IMR-90 (cell line): Measurements from ENCODE around the gene LGALS4. TPM values are rescaled to one million over a fixed set of nuclear protein-coding genes. Genes with fewer than 3 reads are reported as not detected.
"Not testable (repeated sequence)": the region's sequence is repeated elsewhere in the genome, so short reads cannot be mapped to it uniquely, and the experiment has no call there.

Experiments
- ATAC-seq: fragments of 200-7000 bp; cut with Tn5 transposase; 2 replicates; pipeline ENCODE4 v1.9.1; 2020; ENCODE audit warnings: low read depth, mild to moderate bottlenecking, moderate library complexity
- BruUV-seq: library from RNA; stranded (reverse); fragments of 400-500 nt; replicated peaks from 2 replicates; lab custom pipeline; 2021; lab: Mats Ljungman, UMichigan
- CTCF ChIA-PET: fragments of 300-600 bp; formaldehyde crosslinking; extraction: SDS; loops from one replicate; lab custom pipeline; 2021; ENCODE audit warnings: antibody characterized with exemption; lab: Yijun Ruan, JAX
- POLR2A ChIA-PET: fragments of 300-600 bp; sonication (Branson Sonifier 250); formaldehyde crosslinking; loops from one replicate; lab custom pipeline; 2022; ENCODE audit warnings: antibody characterized with exemption; ENCODE audit not compliant: unreplicated experiment; lab: Charles Lee
- DNase-seq: peaks from one replicate; pipeline ENCODE4 v3.0.0; 2013
- H2AFZ ChIP-seq: replicated peaks from 2 replicates; pipeline ENCODE3; 2013; ENCODE audit warnings: low read length, mild to moderate bottlenecking; ENCODE audit not compliant: poor library complexity
- H2AK5ac ChIP-seq: 2 replicates; pipeline ENCODE4 v1.6.1; 2013; ENCODE audit warnings: low read depth, low read length, inconsistent platforms
- H2AK9ac ChIP-seq: replicated peaks from 2 replicates; pipeline ENCODE3; 2013; ENCODE audit warnings: mild to moderate bottlenecking, low read depth, low read length, moderate library complexity; ENCODE audit not compliant: poor library complexity
- H2BK120ac ChIP-seq: 2 replicates; pipeline ENCODE4 v1.6.1; 2013; ENCODE audit warnings: low read depth, low read length, inconsistent platforms
- H2BK15ac ChIP-seq: 3 replicates; pipeline ENCODE4 v1.6.1; 2013; ENCODE audit warnings: low read depth, low read length, inconsistent platforms
- H2BK20ac ChIP-seq: 2 replicates; pipeline ENCODE4 v1.6.1; 2013; ENCODE audit warnings: low read depth, mild to moderate bottlenecking, inconsistent platforms, low read length, moderate library complexity
- H2BK5ac ChIP-seq: 2 replicates; pipeline ENCODE4 v1.6.1; 2013; ENCODE audit warnings: mild to moderate bottlenecking, low read depth, low read length, inconsistent platforms; ENCODE audit not compliant: poor library complexity, severe bottlenecking
- H3K14ac ChIP-seq: replicated peaks from 2 replicates; pipeline ENCODE4 v1.6.1; 2013; ENCODE audit warnings: low read depth, low read length, inconsistent platforms
- H3K18ac ChIP-seq: 2 replicates; pipeline ENCODE4 v1.6.1; 2013; ENCODE audit warnings: low read depth, low read length, control low read depth
- H3K23ac ChIP-seq: 2 replicates; pipeline ENCODE4 v1.6.1; 2013; ENCODE audit warnings: low read depth, low read length, inconsistent platforms
- H3K27ac ChIP-seq: 2 replicates; pipeline ENCODE4 v1.5.1; 2013; ENCODE audit warnings: mild to moderate bottlenecking, control low read depth, low read length; ENCODE audit not compliant: insufficient read depth
- H3K27me3 ChIP-seq: 2 replicates; pipeline ENCODE4 v1.6.1; 2013; ENCODE audit warnings: low read length; ENCODE audit not compliant: control insufficient read depth, insufficient read depth
- H3K36me3 ChIP-seq: 2 replicates; pipeline ENCODE4 v1.6.1; 2013; ENCODE audit warnings: low read length, mixed read lengths; ENCODE audit not compliant: control insufficient read depth, insufficient read depth
- H3K4ac ChIP-seq: 2 replicates; pipeline ENCODE4 v1.6.1; 2013; ENCODE audit warnings: low read depth, low read length, inconsistent platforms
- H3K4me1 ChIP-seq: 2 replicates; pipeline ENCODE4 v1.6.1; 2013; ENCODE audit warnings: low read length, mixed read lengths; ENCODE audit not compliant: control insufficient read depth, insufficient read depth
- H3K4me2 ChIP-seq: 2 replicates; pipeline ENCODE4 v1.6.1; 2013; ENCODE audit warnings: low read depth, mild to moderate bottlenecking, control low read depth, low read length, moderate library complexity
- H3K4me3 ChIP-seq: 2 replicates; pipeline ENCODE4 v1.5.1; 2013; ENCODE audit warnings: low read depth, mild to moderate bottlenecking, control low read depth, low read length, moderate library complexity; ENCODE audit not compliant: insufficient read depth
- H3K56ac ChIP-seq: 2 replicates; pipeline ENCODE4 v1.6.1; 2013; ENCODE audit warnings: low read length, inconsistent platforms; ENCODE audit not compliant: insufficient read depth; ENCODE audit errors: extremely low read depth
- H3K79me1 ChIP-seq, 2 experiments: 2 replicates each; pipeline ENCODE4 v1.6.1; 2013; ENCODE audit warnings: low read length in 2 of 2, inconsistent platforms in 1 of 2, low read depth in 1 of 2
- H3K9ac ChIP-seq: 2 replicates; pipeline ENCODE4 v1.6.1; 2013; ENCODE audit warnings: low read depth, low read length, control low read depth
- H3K9me1 ChIP-seq: 2 replicates; pipeline ENCODE4 v1.6.1; 2013; ENCODE audit warnings: low read length, inconsistent platforms; ENCODE audit not compliant: insufficient read depth
- H3K9me3 ChIP-seq: 2 replicates; pipeline ENCODE4 v1.6.1; 2013; ENCODE audit warnings: low read length; ENCODE audit not compliant: control insufficient read depth, insufficient read depth
- H4K20me1 ChIP-seq: 2 replicates; pipeline ENCODE4 v1.6.1; 2013; ENCODE audit warnings: low read length, inconsistent platforms; ENCODE audit not compliant: insufficient read depth
- H4K5ac ChIP-seq: 2 replicates; pipeline ENCODE4 v1.6.1; 2013; ENCODE audit warnings: mild to moderate bottlenecking, low read depth, low read length, control low read depth
- H4K8ac ChIP-seq, 2 experiments: 2 replicates each; pipeline ENCODE4 v1.6.1; 2013; ENCODE audit warnings: low read depth in 2 of 2, low read length in 2 of 2, control low read depth in 1 of 2, inconsistent platforms in 1 of 2
- H4K91ac ChIP-seq: 2 replicates; pipeline ENCODE4 v1.6.1; 2013; ENCODE audit warnings: low read depth, low read length, inconsistent platforms; ENCODE audit not compliant: insufficient read depth
- CHD1 ChIP-seq: IDR thresholded peaks from 2 replicates; pipeline ENCODE4 v1.6.1; 2012; ENCODE audit warnings: low read depth, low read length, improper control_type of control experiment
- CTCF ChIP-seq: conservative IDR thresholded peaks from 2 replicates; pipeline ENCODE4 v1.5.1; 2012; ENCODE audit warnings: mild to moderate bottlenecking, low read depth, low read length, improper control_type of control experiment
- FOS ChIP-seq: fragments of 150-350 bp; IDR thresholded peaks from 2 replicates; pipeline ENCODE4 v1.6.1; 2016; ENCODE audit warnings: low read depth, low read length
- MAZ ChIP-seq: IDR thresholded peaks from 2 replicates; pipeline ENCODE4 v1.6.1; 2012; ENCODE audit warnings: low read depth, mild to moderate bottlenecking, low read length, improper control_type of control experiment, moderate library complexity, borderline replicate concordance
- NFE2L2 ChIP-seq: fragments of 150-350 bp; IDR thresholded peaks from 2 replicates; pipeline ENCODE4 v1.6.1; 2016; ENCODE audit warnings: low read depth, mild to moderate bottlenecking, low read length
- POLR2A ChIP-seq: IDR thresholded peaks from 2 replicates; pipeline ENCODE4 v1.6.1; 2012; ENCODE audit warnings: mild to moderate bottlenecking, low read depth, low read length
- RAD21 ChIP-seq: IDR thresholded peaks from 2 replicates; pipeline ENCODE4 v1.6.1; 2012; ENCODE audit warnings: low read length, improper control_type of control experiment
- SMC3 ChIP-seq: fragments of 150-350 bp; IDR thresholded peaks from 2 replicates; pipeline ENCODE4 v1.6.1; 2016; ENCODE audit warnings: low read depth, mild to moderate bottlenecking, antibody characterized with exemption, low read length, moderate library complexity
- WGBS, 2 experiments: methylation state at CpG; one replicate each; pipeline versions ENCODE4 v1.1.5 to v1.1.7; 2013; ENCODE audit warnings: missing lambda C conversion rate in 2 of 2; ENCODE audit not compliant: insufficient read length in 1 of 2; ENCODE audit errors: extremely low coverage in 2 of 2; 5-methylcytosine and 5-hydroxymethylcytosine counted together
- dilution Hi-C: fragments of 300-500 bp; cut with HindIII; formaldehyde crosslinking; loops from one replicate; pipeline ENCODE4 v1.14.3; 2018; ENCODE audit warnings: low sequenced_read_pairs; ENCODE audit not compliant: unreplicated experiment
- in situ Hi-C: fragments of 300-500 bp; cut with MboI; formaldehyde crosslinking; loops from 3 replicates; pipeline ENCODE4 v1.14.3; 2019; ENCODE audit warnings: low sequenced_read_pairs, inconsistent platforms, mixed read lengths
- intact Hi-C: fragments of 100-400 bp; cut with micrococcal nuclease; formaldehyde crosslinking; loops from 2 replicates; pipeline ENCODE4 v1.10.0; 2022
- polyA plus RNA-seq, 3 experiments: library from polyadenylated mRNA; depleted of rRNA; stranded (reverse); fragments of >200 nt; gene quantifications; 2 replicates each; pipeline ENCODE4 v1.2.3, GENCODE V29; 2012; ENCODE audit warnings: low replicate concordance in 1 of 3
- total RNA-seq: library from RNA; depleted of rRNA; stranded (reverse); fragments of >200 nt; gene quantifications from 2 replicates; pipeline ENCODE4 v1.2.3, GENCODE V29; 2012

LGALS4 gene
- total and polyA plus RNA-seq, 2 of the 4 experiments (the other 2 are of a cell fraction), result 0.29 TPM; not detected in 1

GRCh38 chr19:38773469-38774177 lies 39.1 kb downstream of the LGALS4 start, which contains the start of gene LGALS7:
Gene LGALS7 (minus strand): TSS chr19:38773517. CDS start chr19:38773492, 25 bp downstream.
- H3K9ac ChIP-seq, result no peak within 1 kb of the TSS
- H4K8ac ChIP-seq, result no peak within 1 kb of the TSS
- no peaks in the 10 kb centered on the region for H3K79me1 ChIP-seq
- no peak within 1 kb of the TSS for H3K27ac ChIP-seq
- no peak for DNase-seq
- no peak within 1 kb of the TSS for H2BK5ac ChIP-seq
- H2AK9ac ChIP-seq, result no peak within 1 kb of the TSS
- H4K20me1 ChIP-seq, result no peaks in the 10 kb centered on the region
- no peak within 1 kb of the TSS for H2BK15ac ChIP-seq
- H3K27me3 ChIP-seq, result peaks cover under 1% of the 10 kb centered on the region; the same call in 1 of the 2 replicates
- CTCF ChIA-PET, result no interaction called here
- no peak within 1 kb of the TSS for H3K14ac ChIP-seq
- in situ Hi-C loops, result no loop called here
- no peak within 1 kb of the TSS for H4K91ac ChIP-seq
- dilution Hi-C loops, result no loop called here
- no peak within 1 kb of the TSS for H3K23ac ChIP-seq
- H4K5ac ChIP-seq, result no peak within 1 kb of the TSS
- 43% methylated on average over 2 of the region's 14 CpGs; no CpG with 5 or more reads in 1 of the 2 experiments for WGBS, 2 experiments
- H3K4ac ChIP-seq, result no peak within 1 kb of the TSS
- H3K9me1 ChIP-seq, result no peaks in the 10 kb centered on the region
- TF ChIP-seq RAD21 (no peak), NFE2L2 (no peak), SMC3 (no peak), MAZ (no peak), CHD1 (no peak), POLR2A (no peak), CTCF (no peak), FOS (no peak)
- intact Hi-C loops, result no loop called here
- H3K56ac ChIP-seq, result no peak within 1 kb of the TSS
- POLR2A ChIA-PET, result no interaction called here
- no peaks in the 10 kb centered on the region for H3K9me3 ChIP-seq
- no TSS peak for BruUV-seq
- peak within 1 kb of the TSS; percentile 41 for H2AFZ ChIP-seq
- H3K18ac ChIP-seq, result no peak within 1 kb of the TSS
- no peak for ATAC-seq
- no peak within 1 kb of the TSS for H2AK5ac ChIP-seq
- H3K4me1 ChIP-seq, result no peaks in the 10 kb centered on the region
- no peak within 1 kb of the TSS for H3K4me2 ChIP-seq
- no peak within 1 kb of the TSS for H2BK20ac ChIP-seq
- no peak within 1 kb of the TSS for H3K4me3 ChIP-seq
- no peak within 1 kb of the TSS for H2BK120ac ChIP-seq
- H3K36me3 ChIP-seq, result no peaks in the 10 kb centered on the region

- in situ Hi-C loops, H4K20me1 ChIP-seq, H3K23ac ChIP-seq, H3K14ac ChIP-seq, H3K56ac ChIP-seq, BruUV-seq, H2BK120ac ChIP-seq, H3K4me2 ChIP-seq, H3K9ac ChIP-seq, intact Hi-C loops, ATAC-seq, H3K27ac ChIP-seq, H2AFZ ChIP-seq, H3K79me1 ChIP-seq, H2BK20ac ChIP-seq, H4K8ac ChIP-seq, H3K4me1 ChIP-seq, H2BK15ac ChIP-seq, H3K9me1 ChIP-seq, dilution Hi-C loops, H3K9me3 ChIP-seq, H2AK9ac ChIP-seq, H2AK5ac ChIP-seq, H4K5ac ChIP-seq, POLR2A ChIA-PET, H3K36me3 ChIP-seq, DNase-seq, H3K4me3 ChIP-seq, H4K91ac ChIP-seq, H3K18ac ChIP-seq, H2BK5ac ChIP-seq, H3K4ac ChIP-seq, H3K27me3 ChIP-seq, CTCF ChIA-PET: not testable (repeated sequence)
- WGBS, 2 experiments, result no CpG with 5 or more reads among the region's 30 CpGs
These were observed 41.2 kb downstream of the LGALS4 start for GRCh38 chr19:38771569-38771968.
